Activated CD4-positive, alpha-beta memory T cell treated with anti-CD3 and anti-CD28 coated beads, Interleukin-2, amount 10 ng/mL, durations not matched to agents 7 days and 5 days (primary cell): ENCODE results near the gene DAGLA. TPM values are rescaled to one million over a fixed set of nuclear protein-coding genes. Genes with fewer than 3 reads are reported as not detected.
A peak's percentile ranks its signal among the peaks of the same experiment; 100 is the strongest.

Experiments used
- CTCF ChIA-PET: fragments of 350-600 bp; sonication (Branson Sonifier 250); formaldehyde crosslinking; loops from one replicate; lab custom pipeline; 2021; ENCODE audit warnings: antibody characterized with exemption, inconsistent platforms; lab: Charles Lee
- POLR2A ChIA-PET: fragments of 350-600 bp; sonication (Branson Sonifier 250); formaldehyde crosslinking; loops from one replicate; lab custom pipeline; 2021; ENCODE audit warnings: antibody characterized with exemption; lab: Charles Lee
- DNase-seq: peaks from one replicate; pipeline ENCODE4 v3.0.0-alpha.2; 2020
- H3K27ac Mint-ChIP-seq: one replicate; pipeline ENCODE4 v1.8.0; 2021; ENCODE audit warnings: mild to moderate bottlenecking, mixed read lengths
- H3K27me3 Mint-ChIP-seq: one replicate; pipeline ENCODE4 v1.8.0; 2021; ENCODE audit warnings: mixed read lengths
- H3K36me3 Mint-ChIP-seq: one replicate; pipeline ENCODE4 v1.8.0; 2021; ENCODE audit warnings: low read depth, mixed read lengths
- H3K4me1 Mint-ChIP-seq: one replicate; pipeline ENCODE4 v1.8.0; 2021; ENCODE audit warnings: mixed read lengths
- H3K4me3 Mint-ChIP-seq: one replicate; pipeline ENCODE4 v1.8.0; 2021; ENCODE audit warnings: mild to moderate bottlenecking, mixed read lengths
- H3K9me3 Mint-ChIP-seq: one replicate; pipeline ENCODE4 v1.8.0; 2021; ENCODE audit warnings: mixed read lengths
- total RNA-seq, 2 experiments: library from RNA; stranded (reverse); gene quantifications; one replicate each; pipeline ENCODE4 v1.2.3, GENCODE V29; 2021

Gene DAGLA
- total RNA-seq, 2 experiments from 2014 or later = 0.10 to 0.13 TPM

GRCh38 chr11:61795459-61795858 lies 115.3 kb downstream of the DAGLA start:
- CTCF ChIA-PET = interaction anchor here (3.2 to 5.2 kb wide), 3 partner anchors 19 to 286 kb away, joined by 39 to 81 read pairs (median 41); partner anchors contain the start of gene FADS1

GRCh38 chr11:61795876-61796526 lies 115.8 kb downstream of the DAGLA start:
- ChIA-PET POLR2A (interaction anchor here (2.1 to 5.5 kb wide), 4 partner anchors 11 to 32 kb away, joined by 14 to 81 read pairs (median 22); partner anchors contain the start of genes FADS1 and FADS2), CTCF (interaction anchor here (0.9 to 5.2 kb wide), 15 partner anchors 8 to 316 kb away, joined by 3 to 81 read pairs (median 13); partner anchors contain the start of genes FADS1 and FTH1)
- Mint-ChIP-seq H3K36me3 (peaks cover 73% of the 10 kb centered on the region), H3K9me3 (no peaks in the 10 kb centered on the region), H3K4me1 (peaks cover 63% of the 10 kb centered on the region), H3K27ac (no peak overlapping the region), H3K27me3 (no peaks in the 10 kb centered on the region), H3K4me3 (no peak overlapping the region)
- no peak for DNase-seq

More at GRCh38 chr11:61795459-61795858, 115.3 kb downstream of the DAGLA start:
- DNase-seq = no peak
- Mint-ChIP-seq H3K9me3 (no peaks in the 10 kb centered on the region), H3K27me3 (no peaks in the 10 kb centered on the region), H3K4me1 (peaks cover 65% of the 10 kb centered on the region), H3K4me3 (peak overlapping the region; percentile 40), H3K36me3 (peaks cover 75% of the 10 kb centered on the region), H3K27ac (no peak overlapping the region)
- POLR2A ChIA-PET = interaction anchor here (5.2 to 5.5 kb wide), 2 partner anchors 19 to 33 kb away, joined by 44 to 81 read pairs; partner anchors contain the start of genes FADS1 and FADS2

Other genes with a start within 250 kb of the DAGLA start
- under 1 TPM in 1 of 2 experiments, not detected in 1; 0.13 TPM for gene LRRC10B, start 171.6 kb upstream of the DAGLA start, total RNA-seq
- gene SYT7, start 99.3 kb upstream of the DAGLA start, total RNA-seq = not detected
- 1 to 10 TPM; 4.6 to 4.9 TPM for gene MYRF, start 72.2 kb downstream of the DAGLA start, total RNA-seq
- 100 to 1,000 TPM; 192 to 196 TPM for gene TMEM258, start 112.2 kb downstream of the DAGLA start, total RNA-seq
- 100 to 1,000 TPM; 104 to 105 TPM for gene FEN1, start 112.5 kb downstream of the DAGLA start, total RNA-seq
- gene FADS1, start 136.6 kb downstream of the DAGLA start, total RNA-seq = 10 to 100 TPM; 63.6 to 68.2 TPM
- 100 to 1,000 TPM; 251 to 253 TPM for gene FADS2, start 147.9 kb downstream of the DAGLA start, total RNA-seq
- gene FADS3, start 211.2 kb downstream of the DAGLA start, total RNA-seq = 1 to 10 TPM; 5.2 to 5.4 TPM
- gene RAB3IL1, start 237.2 kb downstream of the DAGLA start, total RNA-seq = not detected